ENCODE results near the gene FZD4. TPM values are rescaled to one million over a fixed set of nuclear protein-coding genes. Genes with fewer than 3 reads are reported as not detected.

FZD4 gene
- total RNA-seq, 1 experiment from 2014 or later = 4.4 TPM

- Histone ChIP-seq H3K4me3 (replicated peaks in 1 of 2; ENCODE audit: low read depth in 1 of 2, low read length in 2 of 2) (no peak overlapping the region), H3K36me3 (ENCODE audit: control insufficient read depth in 1 of 2, insufficient read depth in 2 of 2, low read length in 2 of 2) (no peaks in the 10 kb centered on the region), H3K4me1 (ENCODE audit: control insufficient read depth in 1 of 2, insufficient read depth in 2 of 2, low read length in 2 of 2) (no peaks in the 10 kb centered on the region), H3K79me2 (ENCODE audit: insufficient read depth, low read length) (no peaks in the 10 kb centered on the region), H3K27ac (ENCODE audit: low read depth, low read length) (no peak overlapping the region), H2AFZ (ENCODE audit: low read depth, low read length, poor library complexity, severe bottlenecking) (no peak overlapping the region), H4K20me1 (ENCODE audit: insufficient read depth) (no peaks in the 10 kb centered on the region), H3K9me2 (ENCODE audit: insufficient read depth) (no peaks in the 10 kb centered on the region), H3K9me3 (ENCODE audit: control insufficient read depth in 1 of 2, insufficient read depth in 1 of 2, low read depth in 1 of 2, low read length in 2 of 2) (no peaks in the 10 kb centered on the region), H3K9ac (ENCODE audit: low read length) (no peak overlapping the region), H3K4me2 (ENCODE audit: low read length) (no peak overlapping the region), H3K27me3 (ENCODE audit: insufficient read depth, low read length) (no peaks in the 10 kb centered on the region)
- BruUV-seq (replicated peaks) = no TSS peak
- ChIA-PET POLR2A (no interaction called here), CTCF (interaction anchor here (2.0 kb wide), 1 partner anchor 10 kb away, joined by 6 read pairs; no protein-coding TSS in a partner anchor), RAD21 (ENCODE audit: low non-redundant PET in 1 of 2, low total read pairs in 2 of 2, uncharacterized antibody in 2 of 2, unreplicated experiment in 2 of 2) (no interaction called here)
- no peak for TF ChIP-seq TCF7L2 (IDR thresholded peaks at IDR 0.05; ENCODE audit: borderline replicate concordance, extremely low read depth, insufficient read depth, insufficient read length)
- TF ChIP-seq MAX (IDR thresholded peaks at IDR 0.05) = no peak
- TF ChIP-seq ELF1 (IDR thresholded peaks at IDR 0.05; ENCODE audit: borderline replicate concordance, low read depth) = no peak
- TF ChIP-seq CEBPB (IDR thresholded peaks at IDR 0.05; ENCODE audit: low read depth) = no peak
- TF ChIP-seq CBX3 (IDR thresholded peaks at IDR 0.05; ENCODE audit: low read depth) = no peak
- no peak for TF ChIP-seq POLR2AphosphoS5 (IDR thresholded peaks at IDR 0.05; ENCODE audit: low read depth, low read length)
- no peak for TF ChIP-seq RAD21 (IDR thresholded peaks at IDR 0.05; ENCODE audit: low read depth)
- TF ChIP-seq ZNF274 (IDR thresholded peaks at IDR 0.05; ENCODE audit: low read depth, low read length) = no peak
- TF ChIP-seq SRF (IDR thresholded peaks at IDR 0.05; ENCODE audit: low read depth) = no peak
- ATAC-seq (no peak), DNase-seq (ENCODE audit: low read depth, low spot score) (no peak)
- intact Hi-C loops (cut with micrococcal nuclease) = no loop called here
Measured at GRCh38 chr11:86984701-86985100, 29.5 kb upstream of the FZD4 start.

GRCh38 chr11:86983021-86983488, 27.9 kb upstream of the FZD4 start:
- Histone ChIP-seq H3K4me3 (replicated peaks in 1 of 2; ENCODE audit: low read depth in 1 of 2, low read length in 2 of 2) (no peak overlapping the region), H4K20me1 (ENCODE audit: insufficient read depth) (no peaks in the 10 kb centered on the region), H3K27ac (ENCODE audit: low read depth, low read length) (no peak overlapping the region), H2AFZ (ENCODE audit: low read depth, low read length, poor library complexity, severe bottlenecking) (no peak overlapping the region), H3K9ac (ENCODE audit: low read length) (no peak overlapping the region), H3K27me3 (ENCODE audit: insufficient read depth, low read length) (no peaks in the 10 kb centered on the region), H3K4me1 (ENCODE audit: control insufficient read depth in 1 of 2, insufficient read depth in 2 of 2, low read length in 2 of 2) (no peaks in the 10 kb centered on the region), H3K36me3 (ENCODE audit: control insufficient read depth in 1 of 2, insufficient read depth in 2 of 2, low read length in 2 of 2) (no peaks in the 10 kb centered on the region), H3K4me2 (ENCODE audit: low read length) (no peak overlapping the region), H3K9me2 (ENCODE audit: insufficient read depth) (no peaks in the 10 kb centered on the region), H3K79me2 (ENCODE audit: insufficient read depth, low read length) (no peaks in the 10 kb centered on the region), H3K9me3 (ENCODE audit: control insufficient read depth in 1 of 2, insufficient read depth in 1 of 2, low read depth in 1 of 2, low read length in 2 of 2) (no peaks in the 10 kb centered on the region)
- ChIA-PET POLR2A (interaction anchor here (0.7 kb wide), 1 partner anchor 773 kb away, joined by 4 read pairs; no protein-coding TSS in a partner anchor), RAD21 (ENCODE audit: low non-redundant PET in 1 of 2, low total read pairs in 2 of 2, uncharacterized antibody in 2 of 2, unreplicated experiment in 2 of 2) (no interaction called here), CTCF (interaction anchor here (2.0 kb wide), 1 partner anchor 12 kb away, joined by 6 read pairs; no protein-coding TSS in a partner anchor)
- ATAC-seq (no peak), DNase-seq (ENCODE audit: low read depth, low spot score) (no peak)
- TF ChIP-seq SIN3A (IDR thresholded peaks at IDR 0.05; ENCODE audit: low read depth) (no peak), POLR2AphosphoS5 (IDR thresholded peaks at IDR 0.05; ENCODE audit: low read depth, low read length) (no peak), CTCF (IDR thresholded peaks at IDR 0.05 in 2 of 3, conservative IDR thresholded peaks at IDR 0.05 in 1 of 3; ENCODE audit: borderline replicate concordance in 1 of 3, insufficient read depth in 1 of 3, low read depth in 2 of 3, low read length in 2 of 3) (no peak), CEBPB (IDR thresholded peaks at IDR 0.05; ENCODE audit: low read depth) (no peak), EGR1 (IDR thresholded peaks at IDR 0.05; ENCODE audit: low read depth) (no peak), CBX3 (IDR thresholded peaks at IDR 0.05; ENCODE audit: low read depth) (no peak)
- intact Hi-C loops (cut with micrococcal nuclease) = no loop called here
- BruUV-seq (replicated peaks) = no TSS peak
